ENCODE results near the gene ZNF583. TPM values are rescaled to one million over a fixed set of nuclear protein-coding genes. Genes with fewer than 3 reads are reported as not detected.

Gene ZNF583
- total and polyA plus RNA-seq, 9 of the 15 experiments (the other 6 are each of a cell fraction or from before 2014, with no cell fraction given) = 0.92 to 6.7 (median 3.0) TPM

- TF ChIP-seq FOSL1 (tag; conservative IDR thresholded peaks at IDR 0.05) = peak; percentile 23; the same call in 1 of the 2 replicates
- TF ChIP-seq ZNF143 (CRISPR knock-in tag; IDR thresholded peaks at IDR 0.05) = peak; percentile 90
- peak; percentile 71 for TF ChIP-seq ATF7 (IDR thresholded peaks at IDR 0.05)
- TF ChIP-seq NCOA1 (IDR thresholded peaks at IDR 0.05; ENCODE audit: low read depth) = 0 out of 2 replicates have a peak, but pooled peaks have one; percentile 20
- TF ChIP-seq CTCFL (IDR thresholded peaks at IDR 0.05; ENCODE audit: borderline replicate concordance, insufficient read depth, low read depth, low read length, poor library complexity, severe bottlenecking) = peak; percentile 92
- TF ChIP-seq GTF3C2 (IDR thresholded peaks at IDR 0.05; ENCODE audit: borderline replicate concordance, extremely low read depth, insufficient read length) = peak; percentile 94
- peak; percentile 95 for TF ChIP-seq MBD1 (CRISPR knock-in tag; IDR thresholded peaks at IDR 0.05)
- peak; percentile 97 for TF ChIP-seq CBX1 (IDR thresholded peaks at IDR 0.05; ENCODE audit: low read depth)
- TF ChIP-seq FOXP4 (CRISPR knock-in tag; IDR thresholded peaks at IDR 0.05; ENCODE audit: borderline replicate concordance) = peak; percentile 43; the same call in 1 of the 2 replicates
- no peak for TF ChIP-seq PHB2 (IDR thresholded peaks at IDR 0.05; ENCODE audit: low read depth)
- TF ChIP-seq TFE3 (CRISPR knock-in tag; IDR thresholded peaks at IDR 0.05) = no peak
Observed at GRCh38 chr19:56393119-56394012, 10.8 kb upstream of the ZNF583 start, which contains the start of gene ZNF582 (continued).
